ENCODE data around the gene PBX1. TPM values are rescaled to one million over a fixed set of nuclear protein-coding genes. Genes with fewer than 3 reads are reported as not detected.

The PBX1 gene
- total RNA-seq, 6 donors from 2014 or later: 17.8 to 59.6 (median 38.3) TPM

GRCh38 chr1:164617377-164618201, 58.6 kb downstream of the PBX1 start:
- Histone ChIP-seq H3K36me3 (no peaks in the 10 kb centered on the region), H3K27me3 (no peaks in the 10 kb centered on the region), H3K4me3 (no peak overlapping the region), H3K27ac (no peak overlapping the region), H3K4me1 (peaks cover 17 to 35% (median 22%) of the 10 kb centered on the region in 4 donors), H3K9me3 (no peaks in the 10 kb centered on the region)
- ATAC-seq (ENCODE audit: low FRiP score in 2 of 2) (peak in 1 of 2 donors; percentile 14), DNase-seq (peak in 1 of 2 donors; percentile 31)
- WGBS, 2 donors: 63 to 70% methylated on average over 7 of the region's 7 CpGs
- TF ChIP-seq POLR2AphosphoS5 (IDR thresholded peaks at IDR 0.05): no peak
- TF ChIP-seq POLR2A (IDR thresholded peaks at IDR 0.05): no peak
- TF ChIP-seq CTCF (IDR thresholded peaks at IDR 0.05): peak in 3 of 6 experiments; percentile 42 to 46 (median 44)
- no peak for TF ChIP-seq EP300 (IDR thresholded peaks at IDR 0.05)

DNA sequence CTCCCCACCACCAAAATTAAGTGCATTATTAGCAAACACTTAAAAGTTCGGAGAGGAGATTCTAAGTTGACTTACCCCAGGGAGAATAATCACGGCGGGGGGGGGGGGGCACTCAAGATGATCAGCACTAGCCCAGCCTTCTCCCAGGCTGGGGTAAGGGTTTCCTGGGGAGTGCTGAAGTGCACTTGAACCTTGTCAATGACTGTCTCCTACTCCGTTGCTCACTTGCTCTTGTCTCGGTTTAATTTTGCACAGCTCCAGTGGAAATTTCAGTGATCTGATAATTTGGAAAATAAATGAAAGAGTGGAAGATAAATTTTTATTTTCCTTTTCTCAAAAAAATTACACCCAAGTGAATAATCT, 59.2 kb downstream of the PBX1 start:
- no peak overlapping the region for H3K4me3 ChIP-seq
- no peaks in the 10 kb centered on the region for H3K36me3 ChIP-seq
- ATAC-seq (ENCODE audit: low FRiP score in 2 of 2) (no peak), DNase-seq (no peak)
- peaks cover 15 to 30% (median 21%) of the 10 kb centered on the region in 4 donors for H3K4me1 ChIP-seq
- H3K27ac ChIP-seq: no peak overlapping the region
- H3K9me3 ChIP-seq: no peaks in the 10 kb centered on the region
- H3K27me3 ChIP-seq: no peaks in the 10 kb centered on the region
- TF ChIP-seq EP300 (IDR thresholded peaks at IDR 0.05) (no peak), POLR2AphosphoS5 (IDR thresholded peaks at IDR 0.05) (no peak), POLR2A (IDR thresholded peaks at IDR 0.05) (no peak), CTCF (IDR thresholded peaks at IDR 0.05) (no peak)
- WGBS, 2 donors: 59 to 69% methylated on average over 3 to 4 of the region's 5 CpGs

DNA sequence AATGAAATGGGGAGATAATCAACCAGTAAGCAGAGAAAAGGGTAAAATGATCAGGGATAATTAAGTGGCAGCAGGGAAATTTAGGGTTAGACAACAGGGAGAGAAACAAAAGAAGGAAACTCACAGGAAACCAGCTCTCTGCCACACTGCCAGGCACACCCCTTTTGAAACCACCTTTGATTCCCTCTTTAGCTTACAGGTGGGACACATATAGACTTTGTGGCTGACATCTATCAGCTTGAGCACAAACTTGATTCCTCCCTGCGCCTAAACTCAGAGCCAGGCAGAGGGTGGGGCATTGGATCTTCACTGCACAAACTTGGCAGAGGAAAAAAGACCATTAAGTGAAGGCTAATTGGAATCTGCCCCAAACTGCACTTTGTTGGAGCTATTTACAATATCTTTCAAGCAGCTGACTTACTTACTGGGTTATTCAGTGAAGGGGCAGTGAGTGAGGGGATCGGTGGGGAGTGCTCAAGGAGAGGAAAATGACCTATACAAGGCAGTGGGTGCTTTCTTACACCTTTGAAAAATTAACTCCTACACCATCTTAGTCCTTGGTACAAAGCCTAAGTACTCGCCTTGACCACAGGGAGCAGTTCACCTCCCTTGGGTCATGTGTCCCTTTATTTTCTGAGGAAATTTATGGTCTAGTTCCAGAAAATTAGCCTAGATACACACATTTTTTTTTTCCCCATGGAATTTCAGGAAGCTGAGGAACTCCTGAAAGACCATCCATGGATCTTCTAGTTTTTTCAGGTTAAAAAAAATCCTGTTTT, 60.2 kb downstream of the PBX1 start:
- H3K4me1 ChIP-seq: peaks cover 9 to 25% (median 15%) of the 10 kb centered on the region in 4 donors
- no peak overlapping the region for H3K4me3 ChIP-seq
- H3K9me3 ChIP-seq: no peaks in the 10 kb centered on the region
- no peaks in the 10 kb centered on the region for H3K36me3 ChIP-seq
- TF ChIP-seq EP300 (IDR thresholded peaks at IDR 0.05) (no peak), CTCF (IDR thresholded peaks at IDR 0.05) (no peak), POLR2AphosphoS5 (IDR thresholded peaks at IDR 0.05) (no peak), POLR2A (IDR thresholded peaks at IDR 0.05) (no peak)
- WGBS, 2 donors: 43 to 45% methylated on average over 3 of the region's 3 CpGs
- no peak for DNase-seq
- no peak overlapping the region for H3K27ac ChIP-seq
- H3K27me3 ChIP-seq: no peaks in the 10 kb centered on the region
- ATAC-seq (ENCODE audit: low FRiP score in 2 of 2): no peak

DNA sequence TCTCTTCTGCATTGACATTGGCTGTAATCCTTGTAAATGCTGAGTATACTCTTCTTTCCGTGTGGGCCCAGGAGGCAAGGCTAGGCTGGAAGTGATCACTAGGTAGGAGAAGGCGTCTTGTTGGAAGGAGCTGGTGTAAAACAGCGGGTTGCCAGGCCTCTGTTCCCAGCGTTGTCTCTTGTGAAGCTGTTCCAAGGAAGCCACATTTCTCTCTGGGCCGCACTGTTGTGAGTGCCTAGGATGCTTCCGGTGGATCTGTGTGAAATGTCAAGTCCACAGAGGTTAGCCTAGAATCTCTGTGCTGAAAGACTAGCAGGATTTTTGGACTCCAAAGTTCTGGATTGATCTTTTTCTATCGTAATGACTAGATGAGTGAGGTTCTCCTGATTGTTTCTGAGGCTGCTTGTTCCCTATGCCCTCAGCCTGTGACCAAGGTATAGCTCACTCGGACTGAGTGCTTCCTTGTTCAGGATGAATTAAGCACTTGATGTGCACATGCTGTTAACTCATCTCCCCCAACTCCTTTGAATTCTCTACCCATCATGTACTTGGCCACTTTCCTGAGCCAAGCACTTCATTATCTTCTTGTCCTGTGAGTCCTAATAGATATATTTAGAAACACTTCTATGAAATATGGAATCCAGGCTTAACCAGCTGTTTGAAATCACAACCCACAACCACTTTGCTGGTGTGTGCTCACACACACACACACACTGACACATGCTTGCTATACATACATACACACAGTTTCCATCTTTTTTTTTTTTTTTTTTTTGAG, 63.3 kb downstream of the PBX1 start:
- no peaks in the 10 kb centered on the region for H3K27me3 ChIP-seq
- TF ChIP-seq POLR2A (IDR thresholded peaks at IDR 0.05) (no peak), POLR2AphosphoS5 (IDR thresholded peaks at IDR 0.05) (no peak)
- 80 to 84% methylated on average over 8 of the region's 8 CpGs for WGBS, 2 donors
- peak in 1 of 2 donors; percentile 27 for ATAC-seq (ENCODE audit: low FRiP score in 2 of 2)
- H3K9me3 ChIP-seq: no peaks in the 10 kb centered on the region
- H3K4me1 ChIP-seq: peaks cover 9 to 24% (median 16%) of the 10 kb centered on the region in 4 donors
- no peaks in the 10 kb centered on the region for H3K36me3 ChIP-seq
- no peak for DNase-seq
- peak overlapping the region in 2 of 4 donors; percentile 12 to 35 for H3K27ac ChIP-seq
- no peak overlapping the region for H3K4me3 ChIP-seq

DNA sequence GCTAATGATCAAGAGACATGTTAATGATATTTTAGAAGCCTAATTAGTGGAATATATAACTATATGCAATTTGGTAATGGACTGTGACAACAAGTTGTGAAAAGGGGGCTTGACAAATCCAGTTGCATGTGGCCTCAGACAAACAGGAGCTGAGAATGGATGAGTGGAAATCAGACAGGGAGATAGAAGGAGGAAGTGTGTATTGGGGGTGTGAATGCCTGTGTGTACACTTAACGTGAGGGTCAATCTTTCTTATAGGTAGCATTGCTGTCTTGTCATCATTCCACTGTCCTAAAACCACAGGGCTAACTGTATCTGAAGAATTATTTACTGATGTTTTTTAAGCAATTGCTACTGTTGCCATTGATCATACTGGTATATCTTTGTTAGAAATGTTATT, 64.8 kb downstream of the PBX1 start:
- Histone ChIP-seq H3K27me3 (no peaks in the 10 kb centered on the region), H3K4me3 (no peak overlapping the region), H3K9me3 (no peaks in the 10 kb centered on the region), H3K27ac (no peak overlapping the region), H3K36me3 (no peaks in the 10 kb centered on the region), H3K4me1 (peaks cover 7 to 17% (median 9%) of the 10 kb centered on the region in 4 donors)
- WGBS, 2 donors: 60 to 64% methylated on average over 1 of the region's 1 CpG
- DNase-seq (no peak), ATAC-seq (ENCODE audit: low FRiP score in 2 of 2) (no peak)
- no peak for TF ChIP-seq POLR2AphosphoS5 (IDR thresholded peaks at IDR 0.05)
- no peak for TF ChIP-seq CTCF (IDR thresholded peaks at IDR 0.05)
- TF ChIP-seq EP300 (IDR thresholded peaks at IDR 0.05): no peak
- TF ChIP-seq POLR2A (IDR thresholded peaks at IDR 0.05): no peak
